HUES48 (cell line): ENCODE data around the gene PINLYP.
"Not testable (repeated sequence)": the region's sequence is repeated elsewhere in the genome, so short reads cannot be mapped to it uniquely, and the experiment has no call there.

Experiments used
- H3K27ac ChIP-seq: one replicate; pipeline ENCODE4 v1.7.0; 2013; ENCODE audit warnings: low read depth, low read length, inconsistent platforms
- H3K27me3 ChIP-seq: 2 replicates; pipeline ENCODE4 v1.6.1; 2013; ENCODE audit warnings: mild to moderate bottlenecking, low read length; ENCODE audit not compliant: control insufficient read depth, insufficient read depth
- H3K36me3 ChIP-seq: 2 replicates; pipeline ENCODE4 v1.6.1; 2013; ENCODE audit warnings: low read length; ENCODE audit not compliant: control insufficient read depth, insufficient read depth
- H3K4me1 ChIP-seq: 2 replicates; pipeline ENCODE4 v1.6.1; 2013; ENCODE audit warnings: mild to moderate bottlenecking, low read length; ENCODE audit not compliant: control insufficient read depth, insufficient read depth
- H3K4me3 ChIP-seq: 2 replicates; pipeline ENCODE4 v1.5.1; 2013; ENCODE audit warnings: mild to moderate bottlenecking, low read depth, low read length
- H3K9ac ChIP-seq: 2 replicates; pipeline ENCODE4 v1.6.1; 2013; ENCODE audit warnings: mild to moderate bottlenecking, low read depth, low read length, moderate library complexity
- H3K9me3 ChIP-seq: 2 replicates; pipeline ENCODE4 v1.6.1; 2013; ENCODE audit warnings: low read length; ENCODE audit not compliant: control insufficient read depth, insufficient read depth

Gene PINLYP

GRCh38 chr19:43534816-43535761, 40.5 kb upstream of the PINLYP start:
- H3K4me3 ChIP-seq, result peak overlapping the region; percentile 75; the same call in 1 of the 2 replicates
- H3K27me3 ChIP-seq, result no peaks in the 10 kb centered on the region

GRCh38 chr19:43538922-43539321, 36.7 kb upstream of the PINLYP start:
- no peak overlapping the region for H3K27ac ChIP-seq
- no peaks in the 10 kb centered on the region for H3K27me3 ChIP-seq
- H3K36me3 ChIP-seq, result peaks cover 56% of the 10 kb centered on the region
- peaks cover 11% of the 10 kb centered on the region; the same call in 1 of the 2 replicates for H3K4me1 ChIP-seq
- no peak overlapping the region for H3K9ac ChIP-seq
- H3K9me3 ChIP-seq, result 0 out of 2 replicates have a peak, but pooled peaks cover 9% of the 10 kb centered on the region
- H3K4me3 ChIP-seq, result no peak overlapping the region

More at GRCh38 chr19:43534816-43535761, 40.5 kb upstream of the PINLYP start:
- H3K9ac ChIP-seq, result no peak overlapping the region
- H3K4me1 ChIP-seq, result peaks cover 11% of the 10 kb centered on the region; the same call in 1 of the 2 replicates
- 0 out of 2 replicates have a peak, but pooled peaks cover 9% of the 10 kb centered on the region for H3K9me3 ChIP-seq
- peaks cover 22% of the 10 kb centered on the region for H3K36me3 ChIP-seq
- no peak overlapping the region for H3K27ac ChIP-seq

- Histone ChIP-seq H3K9ac (no peak overlapping the region), H3K4me1 (0 out of 2 replicates have a peak, but pooled peaks cover 4% of the 10 kb centered on the region), H3K27me3 (no peaks in the 10 kb centered on the region), H3K4me3 (no peak overlapping the region), H3K27ac (no peak overlapping the region), H3K9me3 (0 out of 2 replicates have a peak, but pooled peaks cover 9% of the 10 kb centered on the region), H3K36me3 (peaks cover 65% of the 10 kb centered on the region)
These were observed 35.2 kb upstream of the PINLYP start for GRCh38 chr19:43540381-43540780.

GRCh38 chr19:43541920-43542650, 33.5 kb upstream of the PINLYP start:
- no peaks in the 10 kb centered on the region for H3K4me1 ChIP-seq
- no peak overlapping the region for H3K9ac ChIP-seq
- no peaks in the 10 kb centered on the region for H3K27me3 ChIP-seq
- H3K27ac ChIP-seq, result no peak overlapping the region
- 0 out of 2 replicates have a peak, but pooled peaks cover 9% of the 10 kb centered on the region for H3K9me3 ChIP-seq
- H3K4me3 ChIP-seq, result no peak overlapping the region
- peaks cover 71% of the 10 kb centered on the region for H3K36me3 ChIP-seq

GRCh38 chr19:43544077-43544476, 31.5 kb upstream of the PINLYP start:
- peaks cover 61% of the 10 kb centered on the region for H3K36me3 ChIP-seq
- no peaks in the 10 kb centered on the region for H3K4me1 ChIP-seq
- H3K9ac ChIP-seq, result no peak overlapping the region
- H3K27me3 ChIP-seq, result no peaks in the 10 kb centered on the region
- H3K4me3 ChIP-seq, result no peak overlapping the region
- 0 out of 2 replicates have a peak, but pooled peaks cover 4% of the 10 kb centered on the region for H3K9me3 ChIP-seq
- no peak overlapping the region for H3K27ac ChIP-seq

- H3K9ac ChIP-seq, result no peak overlapping the region
- no peak overlapping the region for H3K4me3 ChIP-seq
- H3K9me3 ChIP-seq, result no peaks in the 10 kb centered on the region
- H3K27ac ChIP-seq, result no peak overlapping the region
- peaks cover 62% of the 10 kb centered on the region for H3K36me3 ChIP-seq
- no peaks in the 10 kb centered on the region for H3K27me3 ChIP-seq
- H3K4me1 ChIP-seq, result no peaks in the 10 kb centered on the region
These were observed 30.3 kb upstream of the PINLYP start for GRCh38 chr19:43545276-43545675.

GRCh38 chr19:43545981-43546380, 29.6 kb upstream of the PINLYP start:
- H3K36me3 ChIP-seq, result peaks cover 61% of the 10 kb centered on the region
- H3K9ac ChIP-seq, result no peak overlapping the region

GRCh38 chr19:43546581-43546980, 29.0 kb upstream of the PINLYP start:
- H3K36me3 ChIP-seq, result peaks cover 63% of the 10 kb centered on the region
- H3K27ac ChIP-seq, result no peak overlapping the region
- H3K27me3 ChIP-seq, result no peaks in the 10 kb centered on the region
- no peaks in the 10 kb centered on the region for H3K4me1 ChIP-seq
- H3K9ac ChIP-seq, result no peak overlapping the region
- no peaks in the 10 kb centered on the region for H3K9me3 ChIP-seq
- H3K4me3 ChIP-seq, result no peak overlapping the region

More at GRCh38 chr19:43545981-43546380, 29.6 kb upstream of the PINLYP start:
- no peaks in the 10 kb centered on the region for H3K4me1 ChIP-seq
- no peak overlapping the region for H3K4me3 ChIP-seq
- H3K9me3 ChIP-seq, result no peaks in the 10 kb centered on the region
- no peak overlapping the region for H3K27ac ChIP-seq
- no peaks in the 10 kb centered on the region for H3K27me3 ChIP-seq

GRCh38 chr19:43547926-43548325, 27.7 kb upstream of the PINLYP start:
- H3K36me3 ChIP-seq, result peaks cover 60% of the 10 kb centered on the region

GRCh38 chr19:43548706-43549105, 26.9 kb upstream of the PINLYP start:
- H3K9ac ChIP-seq, result no peak overlapping the region
- no peaks in the 10 kb centered on the region for H3K9me3 ChIP-seq
- peaks cover 60% of the 10 kb centered on the region for H3K36me3 ChIP-seq

More at GRCh38 chr19:43547926-43548325, 27.7 kb upstream of the PINLYP start:
- not testable (repeated sequence) for H3K27me3 ChIP-seq, H3K4me3 ChIP-seq, H3K27ac ChIP-seq, H3K4me1 ChIP-seq, H3K9ac ChIP-seq, H3K9me3 ChIP-seq

More at GRCh38 chr19:43548706-43549105, 26.9 kb upstream of the PINLYP start:
- Histone ChIP-seq H3K27me3 (no peaks in the 10 kb centered on the region), H3K4me3 (no peak overlapping the region), H3K27ac (no peak overlapping the region), H3K4me1 (no peaks in the 10 kb centered on the region)
